Measurements from ENCODE around the gene FHAD1. TPM values are rescaled to one million over a fixed set of nuclear protein-coding genes. Genes with fewer than 3 reads are reported as not detected.
"Not testable (repeated sequence)": the region's sequence is repeated elsewhere in the genome, so short reads cannot be mapped to it uniquely, and the experiment has no call there.

FHAD1 gene
- total RNA-seq, 2 experiments from 2014 or later = not detected

GRCh38 chr1:15295696-15296095, 48.7 kb downstream of the FHAD1 start:
- POLR2A ChIA-PET = no interaction called here
- H3K9me3 ChIP-seq (ENCODE audit: control insufficient read depth in 1 of 2, insufficient read depth in 1 of 2, low read length in 2 of 2) = no peaks in the 10 kb centered on the region
- Mint-ChIP-seq H3K27ac (no peak overlapping the region), H3K27me3 (peaks cover 4% of the 10 kb centered on the region), H3K4me1 (ENCODE audit: low read depth) (no peaks in the 10 kb centered on the region), H3K36me3 (ENCODE audit: low read depth) (no peaks in the 10 kb centered on the region), H3K9me3 (no peaks in the 10 kb centered on the region), H3K4me3 (no peak overlapping the region)
- no peak overlapping the region for H3K4me3 ChIP-seq (ENCODE audit: low read length)
- H3K27me3 ChIP-seq (ENCODE audit: control insufficient read depth in 1 of 2, insufficient read depth in 2 of 2, low read length in 2 of 2) = peaks cover 0 to 3% of the 10 kb centered on the region in 2 experiments
- CTCF ChIA-PET = no interaction called here
- H3K36me3 ChIP-seq (ENCODE audit: insufficient read depth, low read length) = no peaks in the 10 kb centered on the region
- intact Hi-C loops (cut with DNase I, micrococcal nuclease) = no loop called here
- DNase-seq (no peak), ATAC-seq (ENCODE audit: poor library complexity) (no peak)
- no peak overlapping the region for H3K27ac ChIP-seq (ENCODE audit: low read depth in 1 of 2, low read length in 2 of 2)
- no peak for TF ChIP-seq CTCF (IDR thresholded peaks at IDR 0.05)
- no peaks in the 10 kb centered on the region for H3K4me1 ChIP-seq (ENCODE audit: insufficient read depth, low read length)

GRCh38 chr1:15296585-15297321, 49.7 kb downstream of the FHAD1 start:
- peaks cover 0 to 3% of the 10 kb centered on the region in 2 experiments for H3K27me3 ChIP-seq (ENCODE audit: control insufficient read depth in 1 of 2, insufficient read depth in 2 of 2, low read length in 2 of 2)
- H3K36me3 ChIP-seq (ENCODE audit: insufficient read depth, low read length) = no peaks in the 10 kb centered on the region
- Mint-ChIP-seq H3K27me3 (peaks cover 4% of the 10 kb centered on the region), H3K4me1 (ENCODE audit: low read depth) (no peaks in the 10 kb centered on the region), H3K27ac (no peak overlapping the region), H3K4me3 (no peak overlapping the region), H3K9me3 (no peaks in the 10 kb centered on the region), H3K36me3 (ENCODE audit: low read depth) (no peaks in the 10 kb centered on the region)
- H3K4me3 ChIP-seq (ENCODE audit: low read length) = no peak overlapping the region
- intact Hi-C loops (cut with DNase I, micrococcal nuclease) = no loop called here
- no peaks in the 10 kb centered on the region for H3K4me1 ChIP-seq (ENCODE audit: insufficient read depth, low read length)
- peak in 1 of 14 experiments; percentile 40 for DNase-seq
- H3K27ac ChIP-seq (ENCODE audit: low read depth in 1 of 2, low read length in 2 of 2) = no peak overlapping the region
- CTCF ChIA-PET = no interaction called here
- no peak for TF ChIP-seq CTCF (IDR thresholded peaks at IDR 0.05)
- POLR2A ChIA-PET = no interaction called here
- H3K9me3 ChIP-seq (ENCODE audit: control insufficient read depth in 1 of 2, insufficient read depth in 1 of 2, low read length in 2 of 2) = no peaks in the 10 kb centered on the region
- ATAC-seq (ENCODE audit: poor library complexity) = no peak

GRCh38 chr1:15297975-15298374, 51.0 kb downstream of the FHAD1 start:
- CTCF ChIA-PET; H3K27me3 ChIP-seq (ENCODE audit: control insufficient read depth in 1 of 2, insufficient read depth in 2 of 2, low read length in 2 of 2); H3K27ac Mint-ChIP-seq; intact Hi-C loops (cut with DNase I, micrococcal nuclease); H3K9me3 ChIP-seq (ENCODE audit: control insufficient read depth in 1 of 2, insufficient read depth in 1 of 2, low read length in 2 of 2); H3K4me3 Mint-ChIP-seq; H3K36me3 ChIP-seq (ENCODE audit: insufficient read depth, low read length); DNase-seq; H3K9me3 Mint-ChIP-seq; H3K4me1 Mint-ChIP-seq (ENCODE audit: low read depth); POLR2A ChIA-PET; H3K36me3 Mint-ChIP-seq (ENCODE audit: low read depth); H3K27ac ChIP-seq (ENCODE audit: low read depth in 1 of 2, low read length in 2 of 2); H3K27me3 Mint-ChIP-seq; ATAC-seq (ENCODE audit: poor library complexity); H3K4me3 ChIP-seq (ENCODE audit: low read length); H3K4me1 ChIP-seq (ENCODE audit: insufficient read depth, low read length): not testable (repeated sequence)

GRCh38 chr1:15299179-15299578, 52.2 kb downstream of the FHAD1 start:
- H3K4me3 Mint-ChIP-seq = no peak overlapping the region
- H3K36me3 Mint-ChIP-seq (ENCODE audit: low read depth) = no peaks in the 10 kb centered on the region
- Histone ChIP-seq H3K36me3 (ENCODE audit: insufficient read depth, low read length) (no peaks in the 10 kb centered on the region), H3K9me3 (ENCODE audit: control insufficient read depth in 1 of 2, insufficient read depth in 1 of 2, low read length in 2 of 2) (no peaks in the 10 kb centered on the region), H3K4me3 (ENCODE audit: low read length) (no peak overlapping the region), H3K27me3 (ENCODE audit: control insufficient read depth in 1 of 2, insufficient read depth in 2 of 2, low read length in 2 of 2) (peaks cover 0 to 3% of the 10 kb centered on the region in 2 experiments), H3K4me1 (ENCODE audit: insufficient read depth, low read length) (no peaks in the 10 kb centered on the region), H3K27ac (ENCODE audit: low read depth in 1 of 2, low read length in 2 of 2) (no peak overlapping the region)
- ChIA-PET CTCF (interaction anchor here (0.7 kb wide), 2 partner anchors 10 to 304 kb away, joined by 3 read pairs; no protein-coding TSS in a partner anchor), POLR2A (no interaction called here)
- H3K9me3 Mint-ChIP-seq = no peaks in the 10 kb centered on the region
- intact Hi-C loops (cut with DNase I, micrococcal nuclease) = no loop called here
- H3K27me3 Mint-ChIP-seq = peaks cover 4% of the 10 kb centered on the region
- DNase-seq = no peak
- H3K27ac Mint-ChIP-seq = no peak overlapping the region
- no peaks in the 10 kb centered on the region for H3K4me1 Mint-ChIP-seq (ENCODE audit: low read depth)
- ATAC-seq (ENCODE audit: poor library complexity) = no peak
- no peak for TF ChIP-seq CTCF (IDR thresholded peaks at IDR 0.05)

All from CD4-positive, alpha-beta T cell (primary cell).